Hematopoietic multipotent progenitor cell treated with erythropoietin and hydrocortisone succinate and interleukin-3 and kit ligand, for 4 days (in vitro differentiated cells): ENCODE data around the gene UBTD1.
A peak's percentile ranks its signal among the peaks of the same experiment; 100 is the strongest.

Experiments used
- DNase-seq: peaks from one replicate; pipeline ENCODE4 v3.0.0-alpha.2; 2015

UBTD1 gene

GRCh38 chr10:97483921-97484320 is 14.8 kb upstream of the UBTD1 start:
- DNase-seq: no peak

GRCh38 chr10:97485647-97486281 is 13.0 kb upstream of the UBTD1 start:
- no peak for DNase-seq

GRCh38 chr10:97490592-97490991 is 8.1 kb upstream of the UBTD1 start:
- no peak for DNase-seq

- no peak for DNase-seq
Measured at GRCh38 chr10:97494151-97494550, 4.6 kb upstream of the UBTD1 start.

GRCh38 chr10:97494863-97495506 is 3.7 kb upstream of the UBTD1 start:
- DNase-seq: no peak

GRCh38 chr10:97497572-97498075 is 1.1 kb upstream of the UBTD1 start:
- DNase-seq: peak; percentile 94

GRCh38 chr10:97498076-97498840 is 466 bp upstream of the UBTD1 start, which contains the start of gene MMS19:
TSS of gene MMS19 (minus strand) at chr10:97498422. CDS start at chr10:97498384, 38 bp downstream.
- peak; percentile 99 for DNase-seq

GRCh38 chr10:97499561-97500296 is 1.0 kb downstream of the UBTD1 start:
- peak; percentile 49 for DNase-seq

GRCh38 chr10:97500297-97500575 is 1.5 kb downstream of the UBTD1 start:
- no peak for DNase-seq

GRCh38 chr10:97502916-97503315 is 4.2 kb downstream of the UBTD1 start:
- no peak for DNase-seq

GRCh38 chr10:97503406-97503805 is 4.7 kb downstream of the UBTD1 start:
- peak; percentile 36 for DNase-seq

GRCh38 chr10:97505152-97505551 is 6.4 kb downstream of the UBTD1 start:
- DNase-seq: peak; percentile 17

GRCh38 chr10:97506199-97506991 is 7.7 kb downstream of the UBTD1 start:
- no peak for DNase-seq

- DNase-seq: no peak
Measured at GRCh38 chr10:97508342-97508741, 9.6 kb downstream of the UBTD1 start.

- no peak for DNase-seq
Measured at GRCh38 chr10:97509120-97509680, 10.5 kb downstream of the UBTD1 start.

GRCh38 chr10:97510686-97511085 is 12.0 kb downstream of the UBTD1 start:
- no peak for DNase-seq

- peak; percentile 19 for DNase-seq
Measured at GRCh38 chr10:97511711-97512440, 13.2 kb downstream of the UBTD1 start.

- DNase-seq: no peak
Measured at GRCh38 chr10:97512993-97513392, 14.3 kb downstream of the UBTD1 start.

- DNase-seq: no peak
Measured at GRCh38 chr10:97514344-97514743, 15.6 kb downstream of the UBTD1 start.

GRCh38 chr10:97515271-97515978 is 16.7 kb downstream of the UBTD1 start:
- no peak for DNase-seq
